ENCODE measurements around the gene KCNC3.

DNA sequence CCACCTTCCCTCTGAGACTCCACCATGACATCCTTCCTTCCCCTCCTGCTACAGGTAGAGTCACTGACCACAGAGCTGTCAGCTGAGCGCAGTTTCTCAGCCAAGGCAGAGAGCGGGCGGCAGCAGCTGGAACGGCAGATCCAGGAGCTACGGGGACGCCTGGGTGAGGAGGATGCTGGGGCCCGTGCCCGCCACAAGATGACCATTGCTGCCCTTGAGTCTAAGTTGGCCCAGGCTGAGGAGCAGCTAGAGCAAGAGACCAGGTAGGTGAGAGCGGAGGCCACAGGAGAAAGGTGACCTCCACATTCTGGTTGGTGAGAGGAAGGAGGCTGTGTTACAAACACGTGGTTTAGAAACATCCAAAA lies 27.6 kb downstream of the KCNC3 start:
- TF ChIP-seq POLR2A (IDR thresholded peaks at IDR 0.05; ENCODE audit: low read depth, low read length): no peak
- no peak for TF ChIP-seq POLR2AphosphoS5 (IDR thresholded peaks at IDR 0.05; ENCODE audit: low read depth, low read length)
